Measurements from ENCODE around the gene PTPRG. TPM values are rescaled to one million over a fixed set of nuclear protein-coding genes. Genes with fewer than 3 reads are reported as not detected.
A peak's percentile ranks its signal among the peaks of the same experiment; 100 is the strongest.

The PTPRG gene
- total RNA-seq, 2 donors from 2014 or later, result 26.0 to 26.3 TPM

DNA sequence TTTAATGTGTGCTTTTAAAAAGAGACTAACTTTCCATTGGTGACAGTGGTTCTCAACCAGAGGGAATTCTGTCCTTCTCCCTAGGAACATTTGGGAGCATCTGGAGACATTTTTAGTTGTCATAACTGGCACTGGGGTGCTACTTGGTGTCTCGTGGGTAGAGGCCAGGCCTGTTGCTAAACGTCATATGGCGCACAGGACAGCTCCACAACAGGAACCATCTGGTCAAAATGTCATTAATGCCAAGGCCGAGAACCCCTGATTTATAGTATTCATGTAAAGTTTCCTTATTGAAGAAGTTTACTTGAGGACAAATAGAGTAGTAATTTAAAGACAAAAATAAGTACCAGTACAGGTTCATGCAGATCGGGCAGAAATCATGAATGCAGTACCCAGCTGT lies 647.7 kb downstream of the PTPRG start:
- no peak overlapping the region for H3K4me3 ChIP-seq
- H3K9ac ChIP-seq (ENCODE audit: low read depth in 2 of 2, low read length in 2 of 2), result no peak overlapping the region
- TF ChIP-seq, protein P1, sequence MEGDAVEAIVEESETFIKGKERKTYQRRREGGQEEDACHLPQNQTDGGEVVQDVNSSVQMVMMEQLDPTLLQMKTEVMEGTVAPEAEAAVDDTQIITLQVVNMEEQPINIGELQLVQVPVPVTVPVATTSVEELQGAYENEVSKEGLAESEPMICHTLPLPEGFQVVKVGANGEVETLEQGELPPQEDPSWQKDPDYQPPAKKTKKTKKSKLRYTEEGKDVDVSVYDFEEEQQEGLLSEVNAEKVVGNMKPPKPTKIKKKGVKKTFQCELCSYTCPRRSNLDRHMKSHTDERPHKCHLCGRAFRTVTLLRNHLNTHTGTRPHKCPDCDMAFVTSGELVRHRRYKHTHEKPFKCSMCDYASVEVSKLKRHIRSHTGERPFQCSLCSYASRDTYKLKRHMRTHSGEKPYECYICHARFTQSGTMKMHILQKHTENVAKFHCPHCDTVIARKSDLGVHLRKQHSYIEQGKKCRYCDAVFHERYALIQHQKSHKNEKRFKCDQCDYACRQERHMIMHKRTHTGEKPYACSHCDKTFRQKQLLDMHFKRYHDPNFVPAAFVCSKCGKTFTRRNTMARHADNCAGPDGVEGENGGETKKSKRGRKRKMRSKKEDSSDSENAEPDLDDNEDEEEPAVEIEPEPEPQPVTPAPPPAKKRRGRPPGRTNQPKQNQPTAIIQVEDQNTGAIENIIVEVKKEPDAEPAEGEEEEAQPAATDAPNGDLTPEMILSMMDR (IDR thresholded peaks at IDR 0.05), result no peak
- H3K27ac ChIP-seq, result no peak overlapping the region
- H3K9me3 ChIP-seq, result no peaks in the 10 kb centered on the region
- no peaks in the 10 kb centered on the region for H3K36me3 ChIP-seq
- intact Hi-C loops (cut with DNase I), result no loop called here
- DNase-seq, result no peak
- no peaks in the 10 kb centered on the region for H3K4me1 ChIP-seq
- no peaks in the 10 kb centered on the region for H3K27me3 ChIP-seq

DNA sequence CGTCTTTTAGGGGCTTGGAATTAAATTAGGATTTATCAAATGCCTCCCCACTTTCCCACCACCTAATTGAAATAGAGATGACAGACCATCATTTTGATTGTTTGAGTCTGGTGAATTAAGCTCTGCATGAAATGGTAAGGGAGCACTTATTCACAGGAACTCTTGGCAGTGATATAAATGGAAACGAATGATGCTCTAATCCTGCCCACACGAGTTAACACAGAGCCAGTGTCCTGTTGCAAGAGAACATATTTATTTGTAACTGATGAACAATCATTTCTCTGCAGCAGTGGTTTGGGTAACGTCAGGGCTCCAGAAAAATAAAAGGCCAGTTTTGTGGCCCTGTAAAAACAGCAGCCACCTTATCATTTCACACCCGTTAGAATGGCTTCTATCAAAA lies 648.6 kb downstream of the PTPRG start:
- intact Hi-C loops (cut with DNase I), result no loop called here
- Histone ChIP-seq H3K4me1 (no peaks in the 10 kb centered on the region), H3K4me3 (no peak overlapping the region), H3K27ac (no peak overlapping the region), H3K9ac (ENCODE audit: low read depth in 2 of 2, low read length in 2 of 2) (no peak overlapping the region), H3K27me3 (no peaks in the 10 kb centered on the region), H3K36me3 (no peaks in the 10 kb centered on the region), H3K9me3 (no peaks in the 10 kb centered on the region)
- DNase-seq, result no peak
- TF ChIP-seq, protein P1 (IDR thresholded peaks at IDR 0.05), result no peak

DNA sequence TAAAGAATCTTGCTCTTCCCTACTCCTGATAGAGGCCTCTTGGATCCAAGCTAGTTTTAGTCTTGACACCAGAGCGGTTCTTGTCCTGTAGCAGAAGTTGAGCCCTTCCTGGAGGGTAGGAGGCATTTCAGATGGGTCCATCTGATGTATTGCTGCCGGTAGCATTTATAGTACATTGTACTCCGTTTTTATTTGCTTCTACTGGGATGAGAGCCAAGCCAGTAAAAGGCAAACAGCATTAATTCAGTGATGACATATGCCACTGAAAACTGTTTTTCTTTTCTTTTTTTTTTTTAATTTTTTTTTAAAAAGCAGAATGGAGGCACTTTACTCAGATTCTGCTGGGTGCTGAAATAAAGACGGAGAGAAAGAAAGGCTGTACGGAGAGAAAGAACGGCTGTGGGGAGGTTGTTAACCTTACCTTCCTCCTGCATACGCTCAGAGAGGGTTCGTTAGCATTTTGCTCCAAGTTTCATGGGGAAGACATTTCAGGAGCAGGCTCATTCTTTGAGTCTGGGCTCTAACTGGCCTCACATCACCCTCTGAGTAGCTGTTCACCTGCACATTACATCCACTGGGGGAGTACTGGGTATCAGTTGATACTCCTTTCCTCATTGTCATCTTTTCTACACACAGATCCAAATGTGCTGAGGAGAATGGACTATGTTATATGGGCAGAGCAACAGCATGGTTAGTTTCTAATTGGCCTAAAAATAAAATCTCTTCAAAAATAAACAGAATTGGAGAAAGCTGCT lies 650.5 kb downstream of the PTPRG start:
- H3K4me3 ChIP-seq, result no peak overlapping the region
- DNase-seq, result peak; percentile 31
- no peak overlapping the region for H3K27ac ChIP-seq

DNA sequence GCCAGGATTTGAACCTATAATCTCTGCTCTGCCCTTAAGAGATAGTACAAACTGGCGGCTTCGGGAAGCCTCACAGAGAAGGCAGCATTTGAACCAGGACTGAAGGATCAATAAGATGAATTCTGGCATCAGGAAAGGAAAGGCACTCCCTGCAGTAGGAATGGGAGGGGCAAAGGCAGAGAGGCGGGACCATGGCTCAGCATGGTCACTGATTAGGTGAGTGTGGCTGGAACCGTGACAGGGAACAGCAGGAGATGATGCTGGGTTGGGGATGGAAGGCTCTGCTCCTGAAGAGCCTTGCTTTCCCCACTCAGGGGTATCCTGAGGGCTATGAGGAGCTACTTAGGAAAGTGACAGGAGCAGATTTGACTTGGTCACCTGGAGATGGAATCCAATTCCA lies 653.5 kb downstream of the PTPRG start:
- DNase-seq, result peak; percentile 22
- intact Hi-C loops (cut with DNase I), result no loop called here
- H3K9ac ChIP-seq (ENCODE audit: low read depth in 2 of 2, low read length in 2 of 2), result no peak overlapping the region
- no peaks in the 10 kb centered on the region for H3K36me3 ChIP-seq
- H3K4me1 ChIP-seq, result no peaks in the 10 kb centered on the region
- H3K4me3 ChIP-seq, result no peak overlapping the region
- H3K27ac ChIP-seq, result no peak overlapping the region
- TF ChIP-seq, protein P1 (IDR thresholded peaks at IDR 0.05), result no peak
- no peaks in the 10 kb centered on the region for H3K27me3 ChIP-seq
- H3K9me3 ChIP-seq, result no peaks in the 10 kb centered on the region

More for the DNA sequence above, 650.5 kb downstream of the PTPRG start:
- no peaks in the 10 kb centered on the region for H3K27me3 ChIP-seq
- TF ChIP-seq, protein P1 (IDR thresholded peaks at IDR 0.05), result no peak
- H3K9me3 ChIP-seq, result no peaks in the 10 kb centered on the region
- no peak overlapping the region for H3K9ac ChIP-seq (ENCODE audit: low read depth in 2 of 2, low read length in 2 of 2)
- no peaks in the 10 kb centered on the region for H3K4me1 ChIP-seq
- H3K36me3 ChIP-seq, result no peaks in the 10 kb centered on the region
- intact Hi-C loops (cut with DNase I), result no loop called here

DNA sequence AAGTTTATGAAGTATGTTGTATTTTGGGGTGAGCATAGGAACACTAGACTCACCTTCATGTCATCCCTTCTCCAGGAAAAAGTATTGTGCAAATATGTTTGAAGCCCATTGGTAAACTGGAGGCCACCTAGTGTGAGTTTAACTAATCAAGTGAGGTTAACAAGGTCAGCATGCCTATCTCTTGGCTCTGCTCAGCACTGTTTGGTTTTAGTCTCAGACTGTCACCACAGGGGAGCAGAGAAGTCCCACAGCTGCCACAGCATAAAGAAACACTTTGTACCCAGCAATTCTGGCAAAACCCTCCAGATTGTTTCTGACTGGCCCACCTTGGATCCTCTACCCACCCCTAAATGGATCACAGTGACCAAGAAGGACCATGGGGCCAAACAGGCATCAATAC lies 659.2 kb downstream of the PTPRG start:
- intact Hi-C loops (cut with DNase I), result no loop called here
- Histone ChIP-seq H3K4me3 (no peak overlapping the region), H3K4me1 (no peaks in the 10 kb centered on the region), H3K36me3 (no peaks in the 10 kb centered on the region), H3K9me3 (no peaks in the 10 kb centered on the region), H3K9ac (ENCODE audit: low read depth in 2 of 2, low read length in 2 of 2) (no peak overlapping the region), H3K27me3 (no peaks in the 10 kb centered on the region), H3K27ac (no peak overlapping the region)
- DNase-seq, result no peak
- TF ChIP-seq, protein P1 (IDR thresholded peaks at IDR 0.05), result no peak
